Activated T-cell treated with anti-CD3 and anti-CD28 coated beads for 4 hours (primary cell): ENCODE data around the gene ADGRG7.
A peak's percentile ranks its signal among the peaks of the same experiment; 100 is the strongest.
"Not testable (repeated sequence)": the region's sequence is repeated elsewhere in the genome, so short reads cannot be mapped to it uniquely, and the experiment has no call there.

Experiments used
- DNase-seq: peaks from one replicate; pipeline ENCODE4 v3.0.0-alpha.2; 2020

The ADGRG7 gene

DNA sequence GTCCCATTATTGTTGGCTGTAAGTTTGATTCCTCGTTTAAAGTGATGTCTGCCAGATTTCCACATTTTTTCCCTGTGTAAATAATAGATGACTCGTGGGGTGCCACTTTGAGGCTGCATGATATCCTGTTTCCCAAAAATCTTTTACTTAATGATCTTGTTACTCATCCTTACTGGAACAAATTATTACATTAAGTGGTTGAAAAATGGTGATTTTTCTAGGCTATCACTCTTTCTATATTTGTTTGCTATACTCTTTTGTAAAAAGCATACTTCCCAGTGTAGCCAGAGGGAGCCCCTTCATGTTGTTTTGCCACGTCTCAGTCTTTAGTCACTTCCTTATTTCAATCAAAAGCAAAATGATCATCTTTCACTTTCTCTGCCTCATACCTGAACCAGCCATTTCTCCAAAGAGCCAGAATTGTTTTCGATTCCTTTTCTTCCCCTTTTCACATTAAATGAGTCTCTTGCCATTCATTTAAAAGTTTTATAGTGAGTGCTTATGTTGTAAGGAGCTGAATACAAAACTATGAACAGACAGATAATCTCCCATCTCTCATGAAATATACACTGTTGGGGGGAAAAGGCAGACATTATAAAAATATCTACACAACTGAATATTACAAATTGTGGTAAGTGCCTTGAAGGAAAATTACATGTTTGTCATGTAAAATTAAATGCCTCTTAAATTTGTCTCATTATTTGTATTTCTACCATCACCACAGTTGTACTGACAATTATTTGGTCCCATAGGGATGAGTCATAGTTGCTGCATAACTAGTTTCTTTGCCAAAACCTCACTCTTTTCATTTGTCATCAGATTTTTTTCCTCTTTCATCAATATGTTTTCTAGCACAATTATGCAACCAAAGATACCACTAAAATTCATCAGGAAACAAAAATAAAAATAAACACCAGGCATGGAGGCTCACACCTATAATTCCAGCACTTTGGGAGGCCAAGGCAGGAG, 41.5 kb downstream of the ADGRG7 start:
- DNase-seq = no peak

DNA sequence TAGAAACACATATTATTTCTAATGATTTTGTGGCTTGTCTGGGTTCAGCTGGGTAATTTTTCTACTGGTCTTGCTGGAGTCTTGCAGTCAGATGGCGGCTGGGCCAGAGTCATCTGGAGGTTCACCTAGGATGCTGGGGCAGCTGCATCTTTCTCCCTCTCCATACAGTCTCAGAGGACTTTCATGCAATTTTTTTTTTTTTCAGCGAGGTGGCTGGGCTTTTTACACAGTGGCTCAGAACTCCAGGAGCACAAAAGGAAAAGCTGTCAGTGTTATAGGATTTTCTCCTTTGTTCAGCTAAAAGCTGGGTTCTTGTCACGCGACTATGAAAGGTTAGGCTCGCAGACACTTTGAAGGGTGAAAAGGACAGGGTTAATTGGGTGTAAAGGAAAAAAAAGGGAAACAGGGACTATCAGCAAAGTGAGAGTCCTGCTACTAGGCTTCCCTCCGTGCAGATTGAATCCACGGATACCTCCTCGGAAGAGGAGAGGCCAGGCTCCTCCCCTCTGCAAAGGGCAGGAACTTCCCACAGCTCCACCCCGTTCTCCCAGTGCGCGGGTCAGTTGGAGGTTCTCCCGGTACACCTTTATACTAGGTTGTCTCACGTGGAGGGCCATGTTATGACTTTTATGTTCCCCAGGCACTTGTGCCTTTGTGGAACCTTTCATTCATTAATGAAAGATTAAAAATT, 44.3 kb downstream of the ADGRG7 start:
- no peak for DNase-seq

DNA sequence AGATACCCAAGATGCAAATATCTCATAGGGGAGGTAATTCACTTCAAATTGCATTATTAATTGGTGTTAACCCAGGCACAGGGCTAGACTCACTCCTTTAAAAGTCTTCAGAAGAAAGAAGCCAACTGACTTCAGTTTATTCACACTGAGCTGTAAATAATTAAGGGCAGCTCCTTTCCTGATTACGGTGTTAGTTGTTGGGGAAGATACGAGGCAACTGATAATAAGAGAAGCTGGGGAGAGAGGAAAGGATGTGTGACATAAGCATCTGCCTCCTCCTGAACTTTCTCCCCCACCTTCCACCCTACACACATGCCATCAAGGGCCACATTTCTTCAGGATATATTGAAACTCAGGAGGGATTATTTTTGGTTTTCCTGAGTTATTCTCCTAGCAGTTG, 47.5 kb downstream of the ADGRG7 start:
- no peak for DNase-seq

DNA sequence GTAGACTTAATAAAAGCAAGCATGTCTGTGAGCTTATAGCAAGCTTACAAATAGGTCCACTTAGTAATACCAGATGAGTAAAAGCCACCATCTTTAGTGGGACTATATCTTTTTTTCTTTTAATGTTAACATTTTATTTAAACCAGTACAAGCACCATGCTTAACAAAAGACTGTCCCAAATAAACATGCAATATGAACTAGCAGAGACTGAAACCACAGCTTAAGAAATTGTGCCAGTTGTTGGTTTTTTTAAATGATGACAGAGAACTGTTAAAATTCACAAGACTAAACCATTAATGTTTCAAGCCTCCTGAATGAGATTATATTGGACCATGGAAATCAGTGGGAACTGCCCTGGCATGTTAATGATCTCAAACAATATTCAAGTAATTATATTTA, 51.9 kb downstream of the ADGRG7 start:
- DNase-seq = not testable (repeated sequence)

DNA sequence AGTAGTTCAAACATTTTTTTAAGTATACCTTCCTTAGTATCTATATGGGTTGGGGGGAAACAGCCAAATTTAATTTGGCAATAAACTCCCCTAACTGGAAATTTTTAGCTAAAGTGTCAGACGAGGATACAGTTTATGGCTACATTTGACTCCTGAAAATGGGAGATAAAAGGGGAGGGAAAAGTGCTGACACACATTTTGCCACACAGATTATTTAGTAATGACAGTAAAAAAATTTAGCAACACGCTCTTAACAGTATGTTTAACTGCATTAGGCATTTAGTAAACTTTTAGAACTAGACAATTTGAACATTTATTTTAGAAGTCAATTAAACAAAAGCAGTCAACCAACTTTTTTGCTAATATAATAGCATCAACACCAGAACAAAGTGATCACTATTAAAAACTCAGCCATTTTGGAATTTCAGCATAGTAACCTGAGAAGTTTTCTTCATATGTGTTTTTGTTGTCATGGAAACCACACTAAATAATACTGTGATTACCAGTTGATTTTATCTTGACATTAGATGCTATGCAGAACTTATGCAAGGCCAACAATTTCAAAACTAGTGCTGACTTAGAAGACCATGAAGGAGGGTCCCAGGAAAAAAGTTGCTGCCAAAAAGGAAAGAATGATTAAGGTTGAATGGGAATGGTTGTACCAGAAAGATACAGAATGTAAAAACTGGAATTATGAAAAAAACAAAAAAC, 52.9 kb downstream of the ADGRG7 start:
- no peak for DNase-seq

DNA sequence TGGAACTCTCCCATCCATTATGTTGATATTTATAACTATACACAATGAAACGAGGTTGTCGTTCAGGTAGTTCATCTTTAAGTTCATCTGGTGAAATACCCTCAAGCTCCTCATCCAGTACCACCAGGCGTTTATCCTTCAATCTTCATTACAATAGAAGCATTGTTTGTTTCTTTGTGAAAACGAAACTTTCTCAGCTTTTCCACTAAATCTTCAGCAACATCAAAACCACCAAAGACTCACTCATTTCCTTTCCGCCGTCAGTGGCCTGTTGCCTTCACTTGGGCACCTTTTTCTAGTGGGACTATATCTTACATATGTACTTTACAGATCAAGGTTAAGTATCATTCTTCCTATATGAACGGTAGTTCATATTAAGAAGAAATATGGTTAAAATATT, 55.8 kb downstream of the ADGRG7 start:
- DNase-seq = peak; percentile 5

DNA sequence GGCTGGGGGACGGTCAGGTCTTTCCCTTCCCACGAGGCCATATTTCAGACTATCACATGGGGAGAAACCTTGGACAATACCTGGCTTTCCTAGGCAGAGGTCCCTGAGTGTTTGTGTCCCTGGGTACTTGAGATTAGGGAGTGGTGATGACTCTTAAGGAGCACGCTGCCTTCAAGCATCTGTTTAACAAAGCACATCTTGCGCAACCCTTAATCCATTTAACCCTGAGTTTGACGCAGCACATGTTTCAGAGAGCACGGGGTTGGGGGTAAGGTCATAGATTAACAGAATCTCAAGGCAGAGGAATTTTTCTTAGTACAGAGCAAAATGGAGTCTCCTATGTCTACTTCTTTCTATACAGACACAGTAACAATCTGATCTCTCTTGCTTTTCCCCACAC, 57.3 kb downstream of the ADGRG7 start:
- DNase-seq = not testable (repeated sequence)

DNA sequence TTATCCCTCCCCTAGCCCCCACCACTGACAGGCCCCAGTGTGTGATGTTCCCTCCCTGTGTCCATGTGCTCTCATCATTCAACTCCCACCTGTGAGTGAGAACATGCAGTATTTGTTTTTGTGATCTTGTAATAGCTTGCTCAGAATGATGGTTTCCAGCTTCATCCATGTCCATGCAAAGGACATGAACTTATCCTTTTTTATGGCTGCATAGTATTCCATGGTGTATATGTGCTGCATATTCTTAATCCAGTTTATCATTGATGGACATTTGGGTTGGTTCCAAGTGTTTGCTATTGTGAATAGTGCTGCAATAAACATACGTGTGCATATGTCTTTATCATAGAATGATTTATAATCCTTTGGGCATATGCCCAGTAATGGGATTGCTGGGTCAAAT, 57.9 kb downstream of the ADGRG7 start:
- DNase-seq = not testable (repeated sequence)

DNA sequence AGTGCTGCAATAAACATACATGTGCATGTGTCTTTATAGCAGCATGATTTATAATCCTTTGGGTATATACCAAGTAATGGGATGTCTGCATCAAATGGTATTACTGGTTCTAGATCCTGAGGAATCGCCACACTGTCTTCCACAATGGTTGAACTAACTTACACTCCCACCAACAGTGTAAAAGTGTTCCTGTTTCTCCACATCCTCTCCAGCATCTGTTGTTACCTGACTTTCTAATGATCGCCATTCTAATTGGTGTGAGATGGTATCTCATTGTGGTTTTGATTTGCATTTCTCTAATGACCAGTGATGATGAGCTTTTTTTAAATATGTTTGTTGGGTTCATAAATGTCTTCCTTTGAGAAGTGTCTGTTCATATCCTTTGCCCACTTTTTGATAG, 61.6 kb downstream of the ADGRG7 start:
- not testable (repeated sequence) for DNase-seq

DNA sequence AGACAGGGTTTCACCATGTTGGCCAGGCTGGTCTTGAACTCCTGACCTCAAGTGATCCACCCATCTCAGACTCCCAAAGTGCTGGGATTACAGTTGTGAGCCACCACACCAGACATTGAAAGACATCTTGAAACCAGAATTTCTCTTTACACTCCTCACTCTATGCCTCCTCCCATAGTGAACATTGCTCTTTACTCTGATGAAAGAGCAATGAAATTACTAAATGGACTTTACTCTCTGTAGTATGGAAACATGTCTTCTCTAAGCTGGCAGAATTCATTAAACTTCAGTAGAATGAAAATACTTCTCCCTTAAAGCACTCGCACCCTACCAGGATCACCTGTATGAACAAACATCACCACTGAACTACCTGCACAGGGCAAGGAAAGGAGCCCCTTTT, 72.1 kb downstream of the ADGRG7 start:
- DNase-seq = no peak

DNA sequence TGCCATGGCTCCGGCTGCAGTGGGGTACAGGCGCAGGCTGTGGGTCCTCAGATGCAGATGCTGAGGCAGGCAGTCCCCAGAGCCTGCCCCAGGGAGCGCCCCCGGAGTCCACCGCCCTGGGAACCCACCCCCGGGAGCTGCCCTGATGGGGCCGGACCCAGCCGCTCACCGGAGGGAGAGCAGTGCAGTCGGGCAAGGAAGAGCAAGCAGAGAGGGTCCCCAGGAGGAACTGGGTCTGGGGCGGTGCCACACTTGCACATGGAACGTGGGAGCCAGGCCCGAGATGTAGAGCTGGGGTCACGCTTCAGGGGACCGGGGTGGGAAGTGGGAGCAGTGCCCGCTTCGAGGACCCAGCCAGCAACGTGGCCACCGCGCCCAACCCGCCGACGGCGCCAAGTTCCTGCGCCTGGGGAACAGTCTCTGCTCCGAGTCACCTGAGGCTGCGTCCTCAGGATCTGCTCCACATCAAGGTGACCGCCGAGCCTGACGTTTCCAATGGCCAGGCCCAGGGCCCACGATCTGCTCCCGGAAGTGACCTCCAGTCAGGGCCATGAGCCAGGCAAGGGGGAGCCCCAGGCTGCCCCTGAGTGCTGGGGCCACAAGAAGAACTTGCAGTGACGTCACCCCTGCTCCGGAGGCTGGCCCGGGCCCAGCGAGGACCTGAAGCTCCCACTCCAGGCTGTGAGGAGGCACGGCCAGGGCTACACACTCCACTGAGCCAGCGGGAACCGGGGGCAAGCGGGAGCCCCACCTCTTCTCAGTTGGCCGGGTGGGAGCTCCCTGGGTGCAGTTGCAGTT, 72.9 kb downstream of the ADGRG7 start:
- DNase-seq = no peak

DNA sequence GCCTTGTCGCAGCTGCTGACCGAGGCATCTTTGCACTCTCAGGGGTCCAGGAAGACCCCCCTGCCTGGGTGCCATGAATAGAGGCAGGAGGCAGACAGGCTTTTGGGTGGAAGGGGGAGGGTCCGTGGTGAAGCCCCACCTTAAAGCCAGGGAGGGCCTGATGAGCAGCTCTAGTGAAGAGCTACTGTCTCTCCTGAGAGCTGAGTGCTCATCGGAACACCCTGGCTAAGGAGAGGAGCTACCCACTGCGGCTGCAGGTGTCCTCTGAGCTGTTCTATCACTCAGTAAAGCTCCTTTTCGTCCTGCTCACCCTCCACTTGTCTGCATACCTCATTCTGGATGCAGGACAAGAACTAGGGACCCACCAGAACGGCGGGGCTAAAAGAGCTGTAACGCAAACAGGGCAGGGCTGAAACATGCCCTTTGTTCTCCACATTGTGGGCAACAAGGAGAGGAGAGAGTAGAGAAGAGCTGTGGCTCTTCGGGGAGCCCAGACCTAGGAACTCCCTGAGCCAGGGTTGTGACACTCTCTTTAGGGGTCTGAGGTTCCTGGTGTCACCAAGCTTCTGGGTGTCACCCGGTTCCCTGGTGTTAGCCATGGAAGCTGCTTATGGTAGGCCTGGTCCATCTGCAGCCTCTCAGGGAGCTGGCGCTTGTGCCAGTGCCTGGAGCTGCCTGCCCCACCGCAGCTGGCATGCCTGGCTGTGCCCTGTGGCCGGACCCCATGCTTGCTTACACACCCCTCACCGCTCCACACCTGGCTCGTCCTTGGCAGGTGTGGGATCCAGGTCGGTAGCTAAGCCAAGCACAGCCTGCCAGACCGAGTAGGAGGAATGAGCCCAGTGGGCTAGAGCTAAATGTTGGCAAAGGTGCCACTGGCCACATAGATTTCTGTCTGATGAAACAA, 73.7 kb downstream of the ADGRG7 start:
- no peak for DNase-seq

DNA sequence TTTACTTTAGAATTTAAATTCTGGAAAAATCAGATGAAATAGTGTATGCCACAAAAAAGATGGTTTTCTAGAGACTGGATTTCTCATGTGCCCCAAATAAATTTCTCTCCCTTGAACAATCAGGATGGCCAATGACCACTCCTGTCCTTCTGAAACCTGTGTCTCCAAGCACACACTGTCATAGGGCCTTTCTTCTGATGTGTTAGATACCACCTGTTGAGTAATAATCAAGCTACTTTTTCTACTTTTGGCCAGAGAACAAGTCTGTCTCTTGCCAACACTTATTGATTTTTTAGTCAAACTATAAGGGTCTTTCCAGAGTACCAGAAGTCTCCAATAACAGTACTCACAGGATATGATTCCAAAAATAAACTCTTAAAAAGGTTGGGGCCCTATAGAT, 83.8 kb downstream of the ADGRG7 start:
- DNase-seq = no peak

DNA sequence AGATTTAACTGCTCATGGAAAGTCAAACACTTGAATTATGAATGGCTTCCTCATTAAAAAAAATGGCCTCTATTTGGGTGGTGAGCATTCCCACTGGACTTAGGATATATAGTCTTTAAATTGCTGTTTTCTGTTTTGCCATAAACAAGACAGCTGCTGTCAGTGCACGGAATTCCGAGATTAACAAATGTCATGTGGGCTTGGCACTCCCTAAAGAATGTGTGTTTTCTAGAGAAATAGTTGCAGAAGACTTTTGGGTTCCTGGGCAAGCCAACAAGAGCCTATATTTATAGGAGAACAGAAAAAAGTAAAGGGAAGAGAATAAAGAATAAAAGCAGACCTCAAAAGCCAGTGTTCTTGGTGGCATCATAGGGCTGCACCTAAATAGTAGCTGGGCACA, 86.3 kb downstream of the ADGRG7 start:
- no peak for DNase-seq

DNA sequence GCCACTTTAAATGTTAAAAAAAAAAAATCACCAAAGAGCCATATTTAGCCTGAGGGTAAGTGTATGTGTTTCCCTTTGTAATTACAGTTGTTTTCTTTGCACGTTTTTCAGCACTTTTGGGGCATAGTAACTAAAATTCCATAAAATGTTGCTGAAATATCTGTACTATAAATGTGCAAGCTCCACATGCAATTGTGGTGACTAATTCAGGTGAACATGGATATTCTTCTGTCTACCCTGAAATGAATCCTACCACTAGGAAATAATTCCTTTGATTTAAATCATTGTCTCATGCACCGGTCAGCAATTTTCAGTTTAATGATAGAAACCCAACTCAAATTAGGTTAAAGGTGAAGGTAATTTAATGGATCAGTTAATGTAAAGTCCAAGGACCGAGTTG, 86.8 kb downstream of the ADGRG7 start:
- DNase-seq = no peak

DNA sequence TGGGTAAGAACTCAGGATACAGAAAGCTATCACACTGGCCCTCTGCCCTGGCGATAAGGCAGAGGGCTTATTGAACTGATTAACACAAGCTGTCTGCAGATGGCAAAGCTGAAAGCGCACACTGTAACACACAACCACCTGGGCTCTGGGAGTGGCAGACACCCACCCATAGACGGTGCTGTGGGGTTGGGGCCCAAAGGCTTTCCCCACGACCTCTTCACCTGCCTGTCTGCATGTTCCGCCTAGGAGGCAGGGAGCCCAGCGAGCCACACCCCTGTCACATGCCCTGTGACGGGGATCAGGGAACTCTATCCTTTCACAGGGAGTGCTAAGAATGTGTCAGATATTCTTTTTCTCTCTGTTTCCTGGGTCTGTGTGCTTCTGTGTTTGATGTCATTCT, 87.8 kb downstream of the ADGRG7 start:
- no peak for DNase-seq

DNA sequence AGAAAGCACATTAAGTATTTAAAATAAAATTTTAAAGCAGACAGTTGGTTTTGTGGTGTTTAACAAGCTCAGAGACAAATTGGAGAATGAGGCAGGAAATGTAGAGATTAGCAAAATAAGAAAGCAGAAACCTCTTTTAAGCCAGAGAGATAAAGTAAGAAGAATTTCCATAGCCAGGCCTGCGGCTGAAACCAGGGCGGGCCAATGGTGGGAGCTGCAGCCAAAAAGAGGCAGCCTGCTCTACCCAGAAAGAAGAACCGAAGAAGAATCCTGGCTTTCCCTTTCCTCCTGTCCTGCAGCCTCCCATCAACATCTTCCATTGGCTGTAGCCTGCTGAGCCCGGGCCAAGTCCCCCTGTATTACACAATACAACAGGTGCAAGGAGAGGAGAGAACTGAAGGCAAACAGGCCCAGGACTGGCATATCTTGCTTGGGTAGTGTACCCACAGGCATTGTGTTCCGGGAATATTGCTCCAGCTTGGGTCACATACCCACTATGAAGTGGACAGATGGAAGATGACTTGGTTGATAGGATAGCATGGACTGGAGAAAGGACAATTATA, 88.4 kb downstream of the ADGRG7 start:
- no peak for DNase-seq

DNA sequence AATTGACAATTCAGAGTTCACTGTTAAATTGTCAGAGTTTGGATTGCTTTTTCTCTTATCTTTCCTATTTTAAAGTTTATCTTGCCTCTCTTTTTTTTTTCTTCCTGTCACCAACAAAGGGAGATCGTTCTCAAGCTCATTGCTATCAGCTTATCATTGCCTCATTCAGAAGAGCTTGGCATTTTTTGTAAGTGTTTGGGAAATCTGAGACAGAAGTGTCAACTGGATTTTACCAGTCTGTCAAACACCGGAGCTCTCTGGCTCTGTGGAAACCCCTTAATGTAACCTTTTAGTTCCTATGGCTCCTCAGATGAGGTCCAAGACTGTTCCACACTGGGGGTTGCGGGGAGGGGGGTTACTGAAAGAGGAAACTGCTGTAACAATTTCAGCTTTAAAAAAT, 89.3 kb downstream of the ADGRG7 start:
- DNase-seq = no peak

DNA sequence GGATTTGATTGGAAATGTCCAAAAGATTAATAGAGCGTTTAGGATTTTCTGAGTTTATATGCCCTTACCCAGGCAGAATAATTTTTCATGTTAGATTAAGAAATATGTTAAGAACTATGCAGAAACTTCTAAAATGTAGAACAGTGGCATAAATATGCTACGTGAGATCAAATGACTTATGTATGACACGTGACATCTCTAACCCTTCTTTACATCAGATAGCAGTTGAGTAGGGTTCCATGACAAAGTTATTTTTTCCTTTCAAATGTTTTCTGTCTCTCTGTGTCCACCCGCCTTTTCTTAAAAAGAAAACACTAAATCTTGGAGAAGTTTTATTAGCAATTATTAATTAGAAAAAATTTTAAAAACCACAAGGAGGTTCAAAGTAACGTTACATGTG, 91.3 kb downstream of the ADGRG7 start:
- DNase-seq = no peak

DNA sequence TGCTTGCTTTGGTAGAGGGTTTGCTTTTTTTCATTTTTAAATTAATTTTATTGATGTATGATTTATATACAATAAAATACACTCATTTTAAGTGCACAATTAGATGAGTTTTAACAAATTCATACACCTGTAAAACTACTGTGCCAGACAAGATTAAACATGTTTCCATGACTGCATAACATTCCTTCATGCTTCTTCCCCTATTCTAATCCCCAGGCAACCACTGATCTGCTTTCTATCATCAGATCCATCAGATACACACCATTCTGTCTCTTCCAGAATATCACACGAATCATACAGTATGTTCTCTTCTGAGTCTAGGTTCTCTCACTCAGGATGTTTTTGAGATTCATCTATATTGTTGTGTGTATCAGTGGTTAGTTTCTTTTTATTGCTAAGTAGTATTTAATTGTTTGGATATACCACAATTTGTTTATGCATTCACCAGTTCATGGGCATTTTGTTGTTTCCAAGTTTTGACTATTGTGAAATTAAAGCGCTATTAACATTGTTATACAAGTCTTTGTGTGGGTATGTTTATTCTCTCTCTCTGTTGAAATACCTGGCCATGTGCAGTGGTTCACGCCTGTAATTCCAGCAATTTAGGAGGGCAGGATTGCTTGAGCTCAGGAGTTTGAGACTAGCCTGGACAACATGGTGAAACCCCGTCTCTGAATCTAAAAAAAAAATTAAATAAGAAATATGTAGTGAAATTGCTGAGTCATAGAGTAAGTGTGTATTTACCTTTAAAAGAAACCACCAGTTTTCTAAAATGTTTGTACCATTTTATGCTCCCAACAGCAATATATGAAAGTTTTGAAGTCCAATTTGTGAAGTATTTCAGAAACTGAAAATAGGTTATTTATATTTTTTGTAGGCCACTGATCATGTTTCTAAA, 92.9 kb downstream of the ADGRG7 start:
- no peak for DNase-seq
